BJ (cell line): ENCODE data around the gene GOLGA6C. TPM values are rescaled to one million over a fixed set of nuclear protein-coding genes. Genes with fewer than 3 reads are reported as not detected.
"Not testable (repeated sequence)": the region's sequence is repeated elsewhere in the genome, so short reads cannot be mapped to it uniquely, and the experiment has no call there.

Experiments
- CTCF ChIA-PET: fragments of 350-600 bp; formaldehyde crosslinking; extraction: SDS; loops from one replicate; lab custom pipeline; 2021; ENCODE audit warnings: antibody characterized with exemption, inconsistent platforms; lab: Yijun Ruan, JAX
- POLR2A ChIA-PET: fragments of 300-600 bp; sonication (Branson Sonifier 250); formaldehyde crosslinking; extraction: SDS; loops from one replicate; lab custom pipeline; 2021; ENCODE audit warnings: antibody characterized with exemption; lab: Charles Lee
- DNase-seq: peaks from one replicate; pipeline ENCODE4 v3.0.0-alpha.2; 2011; ENCODE audit warnings: low read depth
- H3K27me3 ChIP-seq: 2 replicates; pipeline ENCODE4 v1.6.0; 2011; ENCODE audit warnings: low read length; ENCODE audit not compliant: control insufficient read depth, insufficient read depth
- H3K36me3 ChIP-seq: 2 replicates; pipeline ENCODE4 v1.5.1; 2011; ENCODE audit warnings: low read length; ENCODE audit not compliant: control insufficient read depth, insufficient read depth
- H3K4me3 ChIP-seq: 2 replicates; pipeline ENCODE4 v1.5.1; 2011; ENCODE audit warnings: low read depth, mild to moderate bottlenecking, control low read depth, low read length
- CTCF ChIP-seq: IDR thresholded peaks from 2 replicates; pipeline ENCODE4 v1.5.1; 2011; ENCODE audit warnings: low read depth, mild to moderate bottlenecking, control low read depth, inconsistent platforms, low read length, moderate library complexity; ENCODE audit not compliant: insufficient read depth
- polyA plus RNA-seq: library from polyadenylated mRNA; depleted of rRNA; stranded (reverse); fragments of >200 nt; gene quantifications from 2 replicates; pipeline ENCODE4 v1.2.3, GENCODE V29; 2011; rRNA removed
- small RNA-seq: library from RNA; depleted of rRNA; stranded (forward); fragments of <200 nt; gene quantifications from one replicate; pipeline ENCODE3, GENCODE V24; 2012; ENCODE audit warnings: low replicate concordance, low read depth; ENCODE audit not compliant: insufficient read length

Gene GOLGA6C
- polyA plus RNA-seq, 1 experiment: not detected

GRCh38 chr15:75309711-75310110 is 51.6 kb downstream of the GOLGA6C start:
- ChIA-PET POLR2A (no interaction called here), CTCF (no interaction called here)
- DNase-seq: no peak
- peaks cover 16% of the 10 kb centered on the region for H3K27me3 ChIP-seq
- H3K4me3 ChIP-seq: no peak overlapping the region
- no peak for TF ChIP-seq CTCF
- no peaks in the 10 kb centered on the region for H3K36me3 ChIP-seq

GRCh38 chr15:75312548-75312947 is 54.4 kb downstream of the GOLGA6C start:
- DNase-seq, CTCF ChIA-PET, POLR2A ChIA-PET, H3K4me3 ChIP-seq, H3K36me3 ChIP-seq: not testable (repeated sequence)
- H3K27me3 ChIP-seq: peaks cover 11% of the 10 kb centered on the region

GRCh38 chr15:75313116-75313845 is 55.1 kb downstream of the GOLGA6C start:
- Histone ChIP-seq H3K4me3 (no peak overlapping the region), H3K36me3 (no peaks in the 10 kb centered on the region), H3K27me3 (peaks cover 5% of the 10 kb centered on the region)
- CTCF ChIA-PET: interaction anchor here (1.1 kb wide), 1 partner anchor 15 kb away, joined by 3 read pairs; no protein-coding TSS in a partner anchor
- no peak for TF ChIP-seq CTCF
- no peak for DNase-seq
- POLR2A ChIA-PET: no interaction called here

GRCh38 chr15:75314552-75315290 is 56.6 kb downstream of the GOLGA6C start:
- CTCF ChIA-PET: no interaction called here
- H3K36me3 ChIP-seq: no peaks in the 10 kb centered on the region
- POLR2A ChIA-PET: no interaction called here
- H3K27me3 ChIP-seq: no peaks in the 10 kb centered on the region; the same call in none of the 2 replicates
- no peak for DNase-seq
- H3K4me3 ChIP-seq: no peak overlapping the region
- no peak for TF ChIP-seq CTCF

- CTCF ChIA-PET, H3K27me3 ChIP-seq, H3K4me3 ChIP-seq, H3K36me3 ChIP-seq, POLR2A ChIA-PET, DNase-seq: not testable (repeated sequence)
Measured at GRCh38 chr15:75319231-75319897, 61.2 kb downstream of the GOLGA6C start.

Small RNAs within 50 kb of the gene (small RNA-seq; reads per million reads assigned to genes)
- gene AC068338.1 (not detected), gene RN7SL327P (not detected), gene RN7SL489P (not detected)

Other genes with a start within 250 kb of the GOLGA6C start
- 8.2 and 11.1 TPM in 2 replicates for gene PPCDC, start 234.7 kb upstream of the GOLGA6C start, polyA plus RNA-seq
- gene C15orf39, start 56.5 kb upstream of the GOLGA6C start, polyA plus RNA-seq: 2.5 and 4.5 TPM in 2 replicates
- not detected in 2 replicates for gene GOLGA6D, start 24.5 kb downstream of the GOLGA6C start, polyA plus RNA-seq
- 80.4 and 142 TPM in 2 replicates for gene COMMD4, start 77.7 kb downstream of the GOLGA6C start, polyA plus RNA-seq
- 2.8 and 4.7 TPM in 2 replicates for gene NEIL1, start 88.7 kb downstream of the GOLGA6C start, polyA plus RNA-seq
- gene MAN2C1, start 110.3 kb downstream of the GOLGA6C start, polyA plus RNA-seq: 42.5 and 82.5 TPM in 2 replicates
- gene SIN3A, start 193.4 kb downstream of the GOLGA6C start, polyA plus RNA-seq: 24.8 and 39.5 TPM in 2 replicates